ENCODE measurements around the gene MYLK2. TPM values are rescaled to one million over a fixed set of nuclear protein-coding genes. Genes with fewer than 3 reads are reported as not detected.

Gene MYLK2
- total RNA-seq, 1 donor from 2014 or later: 2.9 TPM

DNA sequence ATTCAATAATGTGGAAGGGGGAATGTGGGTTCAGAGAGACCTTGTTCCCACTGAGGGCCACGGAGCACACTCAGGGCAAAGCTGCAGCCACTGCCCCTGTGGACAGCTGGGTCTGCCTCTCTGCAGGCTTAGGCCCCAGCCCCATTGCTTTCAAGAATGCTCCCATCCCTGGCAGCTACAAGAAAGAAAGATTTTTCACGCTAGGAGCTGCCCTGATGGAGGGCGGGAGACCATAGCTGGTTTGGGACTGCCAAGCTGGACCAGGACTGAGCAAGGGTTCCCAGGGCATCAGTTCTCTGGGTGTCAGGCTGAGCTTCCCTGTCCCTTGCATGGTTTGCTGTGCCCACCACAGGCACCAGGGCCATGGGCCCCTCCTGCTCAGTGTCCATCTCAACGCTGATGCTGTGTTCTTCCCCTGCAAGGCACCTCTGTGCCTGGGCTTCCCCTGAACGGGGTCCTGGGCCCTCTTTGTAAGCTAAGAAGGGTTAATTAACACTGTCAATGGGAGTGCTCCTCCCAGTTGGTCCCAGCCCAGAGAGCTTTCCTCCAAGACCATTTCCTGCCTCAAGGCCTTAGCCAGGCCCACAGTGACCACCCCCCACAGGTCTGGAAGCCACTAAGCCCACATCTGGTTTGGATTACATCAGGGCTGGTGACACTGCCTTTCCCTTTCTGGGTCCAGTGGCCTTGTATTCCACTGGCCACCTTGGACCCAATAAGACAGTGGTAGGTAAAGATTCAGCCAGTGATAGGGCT lies 17.9 kb downstream of the MYLK2 start:
- H3K4me3 Mint-ChIP-seq (ENCODE audit: unreplicated experiment): no peak overlapping the region
- no peaks in the 10 kb centered on the region for H3K27me3 Mint-ChIP-seq (ENCODE audit: low read depth)
- no peaks in the 10 kb centered on the region for H3K36me3 Mint-ChIP-seq (ENCODE audit: low read depth)
- TF ChIP-seq, protein P1, sequence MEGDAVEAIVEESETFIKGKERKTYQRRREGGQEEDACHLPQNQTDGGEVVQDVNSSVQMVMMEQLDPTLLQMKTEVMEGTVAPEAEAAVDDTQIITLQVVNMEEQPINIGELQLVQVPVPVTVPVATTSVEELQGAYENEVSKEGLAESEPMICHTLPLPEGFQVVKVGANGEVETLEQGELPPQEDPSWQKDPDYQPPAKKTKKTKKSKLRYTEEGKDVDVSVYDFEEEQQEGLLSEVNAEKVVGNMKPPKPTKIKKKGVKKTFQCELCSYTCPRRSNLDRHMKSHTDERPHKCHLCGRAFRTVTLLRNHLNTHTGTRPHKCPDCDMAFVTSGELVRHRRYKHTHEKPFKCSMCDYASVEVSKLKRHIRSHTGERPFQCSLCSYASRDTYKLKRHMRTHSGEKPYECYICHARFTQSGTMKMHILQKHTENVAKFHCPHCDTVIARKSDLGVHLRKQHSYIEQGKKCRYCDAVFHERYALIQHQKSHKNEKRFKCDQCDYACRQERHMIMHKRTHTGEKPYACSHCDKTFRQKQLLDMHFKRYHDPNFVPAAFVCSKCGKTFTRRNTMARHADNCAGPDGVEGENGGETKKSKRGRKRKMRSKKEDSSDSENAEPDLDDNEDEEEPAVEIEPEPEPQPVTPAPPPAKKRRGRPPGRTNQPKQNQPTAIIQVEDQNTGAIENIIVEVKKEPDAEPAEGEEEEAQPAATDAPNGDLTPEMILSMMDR (IDR thresholded peaks at IDR 0.05): no peak
- no peak for DNase-seq (ENCODE audit: low spot score)
- H3K4me1 Mint-ChIP-seq (ENCODE audit: low read depth): peaks cover 32% of the 10 kb centered on the region
- peak overlapping the region; percentile 86 for H3K27ac Mint-ChIP-seq (ENCODE audit: unreplicated experiment)
- no peaks in the 10 kb centered on the region for H3K9me3 Mint-ChIP-seq (ENCODE audit: low read depth)

DNA sequence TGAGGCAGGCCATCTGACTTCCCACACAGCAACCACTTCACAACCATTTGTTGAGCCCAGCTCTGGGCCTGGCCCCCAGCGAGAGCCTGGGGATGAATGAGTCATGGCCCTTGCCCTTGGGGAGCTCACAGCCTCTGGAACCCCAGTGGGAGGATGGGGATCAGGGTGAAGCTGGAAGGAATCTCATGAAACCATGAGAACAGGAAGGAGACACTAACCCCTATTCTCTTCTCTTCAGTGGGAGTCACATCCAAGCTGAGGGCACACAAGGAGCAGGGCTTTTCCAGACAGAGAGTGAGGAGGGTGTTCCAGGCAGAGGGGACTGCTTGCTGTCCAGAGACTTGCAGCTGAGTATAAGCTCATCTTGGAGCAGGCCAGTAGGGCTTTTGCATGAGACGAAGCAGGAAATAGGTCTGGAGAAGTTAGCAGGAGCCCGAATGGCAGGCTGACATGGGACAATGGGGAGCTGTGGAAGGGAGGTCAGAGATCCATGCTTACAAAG lies 18.8 kb downstream of the MYLK2 start:
- DNase-seq (ENCODE audit: low spot score): no peak
- TF ChIP-seq, protein P1 (IDR thresholded peaks at IDR 0.05): no peak
- Mint-ChIP-seq H3K36me3 (ENCODE audit: low read depth) (no peaks in the 10 kb centered on the region), H3K9me3 (ENCODE audit: low read depth) (no peaks in the 10 kb centered on the region), H3K27me3 (ENCODE audit: low read depth) (no peaks in the 10 kb centered on the region), H3K27ac (ENCODE audit: unreplicated experiment) (no peak overlapping the region), H3K4me1 (ENCODE audit: low read depth) (peaks cover 38% of the 10 kb centered on the region), H3K4me3 (ENCODE audit: unreplicated experiment) (no peak overlapping the region)

DNA sequence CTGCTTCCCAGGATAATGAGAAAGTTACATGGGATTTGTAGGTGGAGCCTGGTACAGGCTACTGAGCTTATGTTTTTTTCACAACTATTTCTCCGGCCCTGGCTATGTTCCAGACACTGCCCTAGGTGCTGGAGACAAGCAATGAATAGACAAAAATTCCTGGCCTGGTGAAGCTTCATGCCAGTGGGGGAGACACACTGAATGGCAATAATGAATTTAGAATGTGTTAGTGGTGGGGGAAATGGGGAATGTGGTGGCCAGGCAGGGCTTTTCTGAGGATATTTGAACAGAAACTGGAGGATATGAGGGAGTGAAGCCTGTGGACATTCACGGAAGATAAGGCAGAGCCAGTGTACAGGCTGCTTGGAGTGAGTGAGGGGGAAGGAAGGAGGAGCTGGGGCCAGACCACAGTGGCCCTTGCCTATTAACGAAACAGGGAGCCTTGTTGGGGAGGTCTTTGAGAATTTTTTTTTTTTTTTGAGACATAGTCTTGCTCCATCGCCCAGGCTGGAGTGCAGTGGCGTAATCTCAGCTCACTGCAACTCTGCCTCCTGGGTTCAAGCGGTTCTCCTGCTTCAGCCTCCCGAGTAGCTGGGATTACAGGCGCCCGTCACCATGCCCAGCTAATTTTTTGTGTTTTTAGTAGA lies 19.6 kb downstream of the MYLK2 start:
- no peaks in the 10 kb centered on the region for H3K27me3 Mint-ChIP-seq (ENCODE audit: low read depth)
- no peak overlapping the region for H3K4me3 Mint-ChIP-seq (ENCODE audit: unreplicated experiment)
- TF ChIP-seq, protein P1 (IDR thresholded peaks at IDR 0.05): no peak
- H3K27ac Mint-ChIP-seq (ENCODE audit: unreplicated experiment): no peak overlapping the region
- peaks cover 38% of the 10 kb centered on the region for H3K4me1 Mint-ChIP-seq (ENCODE audit: low read depth)
- no peaks in the 10 kb centered on the region for H3K9me3 Mint-ChIP-seq (ENCODE audit: low read depth)
- no peak for DNase-seq (ENCODE audit: low spot score)
- peaks cover 2% of the 10 kb centered on the region for H3K36me3 Mint-ChIP-seq (ENCODE audit: low read depth)

DNA sequence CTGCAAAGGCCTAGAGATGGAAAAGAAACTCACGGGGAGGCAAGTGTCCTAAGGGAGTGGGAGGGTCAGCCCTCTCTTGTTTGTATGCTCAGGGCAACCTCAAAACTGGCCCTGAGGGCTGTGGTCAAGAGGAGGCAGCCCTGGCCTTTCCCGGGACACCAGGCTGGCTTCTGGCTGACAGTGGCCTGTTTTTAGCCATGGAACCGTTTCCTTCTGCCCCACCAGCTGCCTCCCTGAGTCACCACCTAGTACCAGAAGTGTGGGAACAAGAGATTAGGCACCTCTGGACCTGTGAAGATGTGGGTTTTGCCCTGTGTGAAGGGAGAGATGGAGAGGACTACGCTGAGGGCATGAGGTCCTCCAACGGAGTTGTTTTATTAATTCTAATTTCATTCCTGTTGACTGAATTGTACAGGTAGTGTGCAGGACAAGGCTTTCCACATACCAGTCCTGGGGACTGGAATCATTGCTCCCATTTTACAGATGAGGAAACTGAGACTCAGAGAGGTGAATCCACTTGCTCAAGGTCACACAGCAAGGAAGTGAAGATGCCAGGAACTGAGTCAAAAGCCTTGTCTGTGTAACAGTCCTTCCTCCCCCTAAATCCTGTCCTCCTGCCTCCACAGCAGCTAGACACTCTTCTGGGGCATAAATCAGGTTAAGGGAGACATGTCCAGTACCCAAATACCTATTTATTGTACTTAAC lies 20.8 kb downstream of the MYLK2 start:
- Mint-ChIP-seq H3K4me1 (ENCODE audit: low read depth) (peaks cover 38% of the 10 kb centered on the region), H3K9me3 (ENCODE audit: low read depth) (no peaks in the 10 kb centered on the region), H3K36me3 (ENCODE audit: low read depth) (peaks cover 2% of the 10 kb centered on the region), H3K27ac (ENCODE audit: unreplicated experiment) (no peak overlapping the region), H3K27me3 (ENCODE audit: low read depth) (no peaks in the 10 kb centered on the region), H3K4me3 (ENCODE audit: unreplicated experiment) (no peak overlapping the region)
- TF ChIP-seq, protein P1 (IDR thresholded peaks at IDR 0.05): no peak
- no peak for DNase-seq (ENCODE audit: low spot score)

Data from chondrocyte (in vitro differentiated cells).